Stomach (tissue), 19 donors: ENCODE measurements around the gene ZNF229. TPM values are rescaled to one million over a fixed set of nuclear protein-coding genes. Genes with fewer than 3 reads are reported as not detected.
A peak's percentile ranks its signal among the peaks of the same experiment; 100 is the strongest.
"Not testable (repeated sequence)": the region's sequence is repeated elsewhere in the genome, so short reads cannot be mapped to it uniquely, and the experiment has no call there.

ENCODE experiments used
- DNase-seq, 2 donors: peaks; one replicate each; pipeline versions ENCODE4 v3.0.0 to v3.0.0-alpha.2; 2013 to 2019
- H3K27ac ChIP-seq, 5 donors: fragments of 200-600 bp in 4 of 5; sonication (generic) in 4 of 5; one replicate each; pipeline ENCODE4 v1.5.1; 2013 to 2019; ENCODE audit warnings: mild to moderate bottlenecking in 1 of 5, moderate library complexity in 1 of 5
- H3K27me3 ChIP-seq, 3 donors: fragments of 200-600 bp; sonication (generic); one replicate each; pipeline ENCODE4 v1.5.1; 2017 to 2019; ENCODE audit warnings: mixed run types in 1 of 3
- H3K36me3 ChIP-seq, 4 donors: fragments of 200-600 bp; sonication (generic); 1 replicate in 3 of 4; 2 replicates in 1 of 4; pipeline ENCODE4 v1.5.1; 2016 to 2019
- H3K4me1 ChIP-seq, 4 donors: fragments of 200-600 bp; sonication (generic); one replicate each; pipeline ENCODE4 v1.5.1; 2016 to 2019
- H3K4me3 ChIP-seq, 4 donors: fragments of 200-600 bp; sonication (generic) in 3 of 4; one replicate each; pipeline ENCODE4 v1.5.1; 2016 to 2019; ENCODE audit warnings: mild to moderate bottlenecking in 1 of 4
- H3K9me3 ChIP-seq, 4 donors: fragments of 200-600 bp; sonication (generic); one replicate each; pipeline ENCODE4 v1.5.1; 2016 to 2019
- EP300 ChIP-seq: sonication (generic); formaldehyde crosslinking; IDR thresholded peaks from one replicate; pipeline ENCODE4 v1.6.1; 2017; ENCODE audit warnings: antibody characterized with exemption
- POLR2A ChIP-seq, 4 donors: fragments of 450-650 bp; IDR thresholded peaks; one replicate each; pipeline ENCODE4 v1.6.1; 2016; ENCODE audit warnings: antibody characterized with exemption in 4 of 4, control low read depth in 2 of 4, mild to moderate bottlenecking in 1 of 4, moderate library complexity in 1 of 4
- POLR2AphosphoS5 ChIP-seq, 3 donors: sonication (generic); formaldehyde crosslinking; IDR thresholded peaks; one replicate each; pipeline ENCODE4 v1.6.1; 2016; ENCODE audit warnings: antibody characterized with exemption in 3 of 3
- WGBS, 5 donors: extraction: QIAGEN DNeasy Blood & Tissue Kit in 3 of 5; methylation state at CpG; one replicate each; pipeline versions ENCODE4 v1.1.5 to v1.1.7; 2013 to 2018; 5-methylcytosine and 5-hydroxymethylcytosine counted together
- intact Hi-C: fragments of 100-400 bp; cut with DNase I; formaldehyde crosslinking; loops from one replicate; pipeline ENCODE4 v1.15.1; 2023; ENCODE audit warnings: low total_unique reads
- long read RNA-seq, 10 donors: transcript quantifications; one replicate each; lab custom pipeline, GENCODE V29; 2026
- polyA plus RNA-seq, 3 donors: library from polyadenylated mRNA; stranded (reverse); fragments of 200-250 nt; gene quantifications; one replicate each; pipeline ENCODE4 v1.2.3, GENCODE V29; 2013
- total RNA-seq, 5 donors: library from RNA; depleted of rRNA; stranded (reverse); fragments of >200 nt; gene quantifications; one replicate each; pipeline versions ENCODE4 v1.1.0 to v1.2.3, GENCODE V29; 2014 to 2016
- TF ChIP-seq, protein P1 (sequence below), 7 experiments: fragments of 450-650 bp in 4 of 7; fragments of 200-600 bp in 3 of 7; sonication (generic) in 3 of 7; IDR thresholded peaks; one replicate each; pipeline ENCODE4 v1.5.1; 2016 to 2019; ENCODE audit warnings: antibody characterized with exemption in 7 of 7, control low read depth in 2 of 7, mild to moderate bottlenecking in 1 of 7
- donor health status: healthy with polysubstance abuse.
- donor health status: Bipolar disorder and iron deficiency.
- donor health status: healthy.

The ZNF229 gene
- total RNA-seq (10 to 100 TPM in 2 of 5 donors, 1 to 10 TPM in 1, not detected in 2; 1.3 to 12.6 (median 10.1) TPM), polyA plus RNA-seq (1 to 10 TPM in 2 of 3 donors, under 1 TPM in 1; 0.44 to 1.8 (median 1.4) TPM)
- long read RNA-seq, donor 1 = 0 reads
- long read RNA-seq, donor 2 = 0 reads
- long read RNA-seq, donor 3, full-length matches to known transcripts = 1 of 1 reads
- long read RNA-seq, donor 3, partial matches to known transcripts = 0 of 1 reads
- long read RNA-seq, donor 3, other reads (novel, unspliced or antisense) = 0 of 1 reads
- long read RNA-seq, donor 4, full-length matches to known transcripts = 1 of 1 reads
- long read RNA-seq, donor 4, partial matches to known transcripts = 0 of 1 reads
- long read RNA-seq, donor 4, other reads (novel, unspliced or antisense) = 0 of 1 reads
- long read RNA-seq, donor 5 = 0 reads
- long read RNA-seq, donor 6, full-length matches to known transcripts = 2 of 2 reads
- long read RNA-seq, donor 6, partial matches to known transcripts = 0 of 2 reads
- long read RNA-seq, donor 6, other reads (novel, unspliced or antisense) = 0 of 2 reads
- long read RNA-seq, donor 7, full-length matches to known transcripts = 1 of 1 reads
- long read RNA-seq, donor 7, partial matches to known transcripts = 0 of 1 reads
- long read RNA-seq, donor 7, other reads (novel, unspliced or antisense) = 0 of 1 reads
- long read RNA-seq, donor 8, full-length matches to known transcripts = 2 of 2 reads
- long read RNA-seq, donor 8, partial matches to known transcripts = 0 of 2 reads
- long read RNA-seq, donor 8, other reads (novel, unspliced or antisense) = 0 of 2 reads
- long read RNA-seq, donor 9 = 0 reads
- long read RNA-seq, donor 10 = 0 reads

DNA sequence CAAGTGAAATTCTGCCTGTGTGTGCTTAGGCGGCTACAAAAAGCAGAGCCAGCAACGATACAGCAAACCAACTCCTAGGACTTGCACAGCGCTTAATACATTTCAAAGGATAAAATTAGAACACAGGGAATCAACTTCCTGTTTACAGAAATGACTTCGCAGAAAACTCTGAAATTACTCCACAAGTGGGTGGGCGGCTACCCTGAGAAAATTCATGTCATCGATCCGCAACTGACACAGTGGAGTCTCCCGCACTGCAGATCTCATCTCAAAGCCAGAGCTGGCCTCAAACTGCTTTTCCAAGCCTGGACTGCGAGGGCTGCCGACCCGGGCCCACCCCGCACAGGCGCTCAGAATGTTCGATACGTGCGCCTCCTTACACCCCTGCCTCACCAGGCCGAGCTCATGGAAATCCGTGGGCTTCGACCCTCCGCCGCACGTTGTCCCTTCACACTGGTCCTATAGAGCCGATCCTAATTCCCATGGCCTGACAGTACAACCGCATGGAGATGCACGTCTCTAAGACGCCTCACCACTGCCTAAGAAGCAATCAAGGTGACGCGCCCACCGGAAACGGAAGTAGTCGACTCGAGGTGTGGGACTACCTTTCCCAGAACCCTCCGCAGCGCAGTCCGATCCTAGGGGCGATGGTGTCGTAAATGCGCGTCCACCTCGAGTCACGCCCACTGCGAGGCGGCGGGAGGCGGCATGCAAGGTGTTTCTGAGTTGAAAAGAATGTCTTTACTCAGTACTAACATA is at the start of gene ZNF229:
TSS of gene ZNF229 (minus strand) at position 557 of the 759 bp plus-strand sequence. CDS start 5,625 bp downstream, outside the sequence.
- Histone ChIP-seq H3K36me3 (peaks cover 0 to 39% (median 25%) of the 10 kb centered on the region in 4 donors), H3K27me3 (peaks cover 0 to 5% (median 0%) of the 10 kb centered on the region in 3 donors), H3K4me3 (peak within 1 kb of the TSS; percentile 55 to 76 (median 61)), H3K4me1 (peaks cover 0 to 21% (median 6%) of the 10 kb centered on the region in 4 donors), H3K27ac (peak within 1 kb of the TSS in 2 of 5 donors; percentile 45 to 46), H3K9me3 (peaks cover 20 to 97% (median 73%) of the 10 kb centered on the region in 4 donors)
- intact Hi-C loops = no loop called here
- 3 to 4% (median 4%) methylated on average over 31 to 45 of the region's 45 CpGs for WGBS, 5 donors
- TF ChIP-seq POLR2AphosphoS5 (IDR thresholded peaks at IDR 0.05) (peak in 2 of 3 donors; percentile 44 to 77), EP300 (no peak)
- TF ChIP-seq, protein P1, sequence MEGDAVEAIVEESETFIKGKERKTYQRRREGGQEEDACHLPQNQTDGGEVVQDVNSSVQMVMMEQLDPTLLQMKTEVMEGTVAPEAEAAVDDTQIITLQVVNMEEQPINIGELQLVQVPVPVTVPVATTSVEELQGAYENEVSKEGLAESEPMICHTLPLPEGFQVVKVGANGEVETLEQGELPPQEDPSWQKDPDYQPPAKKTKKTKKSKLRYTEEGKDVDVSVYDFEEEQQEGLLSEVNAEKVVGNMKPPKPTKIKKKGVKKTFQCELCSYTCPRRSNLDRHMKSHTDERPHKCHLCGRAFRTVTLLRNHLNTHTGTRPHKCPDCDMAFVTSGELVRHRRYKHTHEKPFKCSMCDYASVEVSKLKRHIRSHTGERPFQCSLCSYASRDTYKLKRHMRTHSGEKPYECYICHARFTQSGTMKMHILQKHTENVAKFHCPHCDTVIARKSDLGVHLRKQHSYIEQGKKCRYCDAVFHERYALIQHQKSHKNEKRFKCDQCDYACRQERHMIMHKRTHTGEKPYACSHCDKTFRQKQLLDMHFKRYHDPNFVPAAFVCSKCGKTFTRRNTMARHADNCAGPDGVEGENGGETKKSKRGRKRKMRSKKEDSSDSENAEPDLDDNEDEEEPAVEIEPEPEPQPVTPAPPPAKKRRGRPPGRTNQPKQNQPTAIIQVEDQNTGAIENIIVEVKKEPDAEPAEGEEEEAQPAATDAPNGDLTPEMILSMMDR (IDR thresholded peaks at IDR 0.05) = no peak
- peak; percentile 86 to 98 for DNase-seq

DNA sequence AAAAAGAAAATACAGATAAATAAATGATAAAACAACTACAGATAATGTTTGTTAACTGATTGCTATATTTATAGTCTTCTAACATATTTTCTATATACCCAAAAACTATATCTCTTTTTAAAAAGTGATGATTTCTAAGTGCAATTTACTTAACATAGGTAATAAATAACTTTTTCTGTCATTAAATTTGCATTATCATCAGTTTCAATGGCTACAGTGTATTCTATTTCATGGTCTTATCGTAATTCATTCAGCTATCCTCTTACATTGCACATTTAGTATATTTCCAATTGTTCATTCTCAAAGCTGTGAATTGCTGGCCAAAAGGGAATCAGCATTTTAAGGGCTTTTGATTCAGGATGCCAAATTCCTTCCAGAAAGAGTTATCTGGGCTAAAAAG is 48.4 kb upstream of the ZNF229 start:
- TF ChIP-seq POLR2A (IDR thresholded peaks at IDR 0.05) (no peak), POLR2AphosphoS5 (IDR thresholded peaks at IDR 0.05) (no peak), EP300 (no peak)
- TF ChIP-seq, protein P1 (IDR thresholded peaks at IDR 0.05) = no peak
- peaks cover 40 to 86% (median 70%) of the 10 kb centered on the region in 4 donors for H3K9me3 ChIP-seq
- H3K4me1 ChIP-seq = peaks cover 13 to 25% (median 24%) of the 10 kb centered on the region in 4 donors
- no peak overlapping the region for H3K27ac ChIP-seq
- DNase-seq = no peak
- H3K27me3 ChIP-seq = no peaks in the 10 kb centered on the region
- peaks cover 51 to 69% (median 67%) of the 10 kb centered on the region in 4 donors for H3K36me3 ChIP-seq
- H3K4me3 ChIP-seq = no peak overlapping the region
- WGBS, 5 donors = 94 to 100% (median 100%) methylated on average over 1 of the region's 1 CpG
- intact Hi-C loops = no loop called here

DNA sequence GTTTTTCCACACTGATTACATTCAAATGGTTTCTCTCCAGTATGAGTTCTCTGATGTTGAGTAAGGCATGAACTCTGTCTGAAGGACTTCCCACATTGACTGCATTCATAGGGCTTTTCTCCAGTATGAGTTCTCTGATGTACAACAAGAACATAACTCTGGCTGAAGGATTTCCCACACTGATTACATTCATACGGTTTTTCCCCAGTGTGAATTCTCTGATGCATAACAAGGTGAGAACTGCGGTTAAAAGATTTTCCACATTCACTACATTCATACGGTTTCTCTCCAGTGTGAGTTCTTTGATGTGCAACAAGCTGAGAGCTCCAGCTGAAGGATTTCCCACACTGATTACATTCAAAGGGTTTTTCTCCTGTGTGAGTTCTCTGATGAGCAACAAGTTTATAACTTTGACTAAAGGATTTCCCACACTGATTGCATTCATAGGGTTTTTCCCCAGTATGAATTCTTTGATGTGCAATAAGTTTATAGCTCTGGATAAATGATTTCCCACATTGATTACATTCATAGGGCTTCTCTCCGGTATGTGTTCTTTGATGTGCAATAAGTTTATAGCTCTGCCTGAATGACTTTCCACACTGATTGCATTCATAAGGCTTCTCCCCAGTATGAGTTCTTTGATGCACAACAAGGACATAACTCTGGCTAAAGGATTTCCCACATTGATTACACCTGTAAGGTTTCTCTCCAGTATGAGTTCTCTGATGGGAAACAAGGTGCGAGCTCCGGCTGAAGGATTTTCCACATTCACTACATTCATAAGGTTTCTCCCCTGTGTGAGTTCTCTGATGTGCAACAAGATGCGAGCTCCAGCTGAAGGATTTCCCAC is 28.5 kb upstream of the ZNF229 start:
- H3K4me3 ChIP-seq = no peak overlapping the region
- no peak overlapping the region for H3K27ac ChIP-seq
- intact Hi-C loops = no loop called here
- WGBS, 5 donors = 82 to 98% (median 97%) methylated on average over 7 of the region's 7 CpGs
- DNase-seq = no peak
- H3K27me3 ChIP-seq = no peaks in the 10 kb centered on the region
- H3K36me3 ChIP-seq = peaks cover 46 to 87% (median 59%) of the 10 kb centered on the region in 4 donors
- H3K4me1 ChIP-seq = no peaks in the 10 kb centered on the region
- TF ChIP-seq POLR2AphosphoS5 (IDR thresholded peaks at IDR 0.05) (no peak), POLR2A (IDR thresholded peaks at IDR 0.05) (no peak), EP300 (no peak)
- TF ChIP-seq, protein P1 (IDR thresholded peaks at IDR 0.05) = no peak
- H3K9me3 ChIP-seq = peaks cover 92 to 100% (median 100%) of the 10 kb centered on the region in 4 donors

GRCh38 chr19:44468730-44469129 is 20.5 kb upstream of the ZNF229 start:
- H3K27me3 ChIP-seq, H3K4me1 ChIP-seq, H3K36me3 ChIP-seq, DNase-seq, H3K4me3 ChIP-seq, H3K27ac ChIP-seq, intact Hi-C loops: not testable (repeated sequence)
- H3K9me3 ChIP-seq = peaks cover 35 to 98% (median 94%) of the 10 kb centered on the region in 4 donors
- WGBS, 5 donors = 64 to 78% (median 73%) methylated on average over 5 of the region's 5 CpGs

- H3K27ac ChIP-seq, DNase-seq, H3K27me3 ChIP-seq, H3K4me1 ChIP-seq, intact Hi-C loops, H3K36me3 ChIP-seq, H3K4me3 ChIP-seq: not testable (repeated sequence)
- peaks cover 7 to 94% (median 85%) of the 10 kb centered on the region in 4 donors for H3K9me3 ChIP-seq
- WGBS, 5 donors = 39 to 55% (median 47%) methylated on average over 3 of the region's 3 CpGs
Measured at GRCh38 chr19:44462600-44463286, 14.5 kb upstream of the ZNF229 start.

DNA sequence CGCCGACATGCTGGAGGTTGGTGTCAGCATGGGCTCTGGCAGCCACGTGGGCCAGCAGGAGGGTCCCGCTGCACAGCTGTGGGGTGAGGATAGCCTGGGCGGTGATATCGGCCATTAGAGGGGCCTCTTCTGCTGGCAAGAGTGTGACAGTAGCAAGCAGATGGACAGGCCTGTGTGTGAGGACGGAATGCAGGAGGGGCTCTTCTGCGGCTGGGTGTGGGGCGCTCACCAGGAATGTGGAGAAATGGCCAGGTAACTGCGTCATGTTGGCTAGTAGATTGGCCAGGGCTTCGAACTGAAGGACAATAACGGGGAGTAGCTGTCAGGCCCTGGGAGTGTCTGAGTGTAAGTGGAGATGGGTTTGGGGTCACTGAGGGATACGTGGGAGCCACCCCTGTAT is 7.7 kb upstream of the ZNF229 start:
- peaks cover 8 to 95% (median 75%) of the 10 kb centered on the region in 4 donors for H3K9me3 ChIP-seq
- DNase-seq, H3K4me1 ChIP-seq, intact Hi-C loops, H3K4me3 ChIP-seq, H3K27me3 ChIP-seq, H3K36me3 ChIP-seq, H3K27ac ChIP-seq: not testable (repeated sequence)
- WGBS, 5 donors = 68 to 92% (median 88%) methylated on average over 4 to 10 of the region's 13 CpGs; no CpG with 5 or more reads in 1 of the 5 donors
